GM19328 (cell line): Measurements from ENCODE around the gene ZNHIT3.
"Not testable (repeated sequence)": the region's sequence is repeated elsewhere in the genome, so short reads cannot be mapped to it uniquely, and the experiment has no call there.

Source experiments
- ATAC-seq: cut with Tn5 transposase; IDR thresholded peaks from one replicate; pipeline ENCODE4 v1.9.1; 2021; ENCODE audit warnings: mild to moderate bottlenecking, moderate library complexity; ENCODE audit not compliant: unreplicated experiment

The ZNHIT3 gene

DNA sequence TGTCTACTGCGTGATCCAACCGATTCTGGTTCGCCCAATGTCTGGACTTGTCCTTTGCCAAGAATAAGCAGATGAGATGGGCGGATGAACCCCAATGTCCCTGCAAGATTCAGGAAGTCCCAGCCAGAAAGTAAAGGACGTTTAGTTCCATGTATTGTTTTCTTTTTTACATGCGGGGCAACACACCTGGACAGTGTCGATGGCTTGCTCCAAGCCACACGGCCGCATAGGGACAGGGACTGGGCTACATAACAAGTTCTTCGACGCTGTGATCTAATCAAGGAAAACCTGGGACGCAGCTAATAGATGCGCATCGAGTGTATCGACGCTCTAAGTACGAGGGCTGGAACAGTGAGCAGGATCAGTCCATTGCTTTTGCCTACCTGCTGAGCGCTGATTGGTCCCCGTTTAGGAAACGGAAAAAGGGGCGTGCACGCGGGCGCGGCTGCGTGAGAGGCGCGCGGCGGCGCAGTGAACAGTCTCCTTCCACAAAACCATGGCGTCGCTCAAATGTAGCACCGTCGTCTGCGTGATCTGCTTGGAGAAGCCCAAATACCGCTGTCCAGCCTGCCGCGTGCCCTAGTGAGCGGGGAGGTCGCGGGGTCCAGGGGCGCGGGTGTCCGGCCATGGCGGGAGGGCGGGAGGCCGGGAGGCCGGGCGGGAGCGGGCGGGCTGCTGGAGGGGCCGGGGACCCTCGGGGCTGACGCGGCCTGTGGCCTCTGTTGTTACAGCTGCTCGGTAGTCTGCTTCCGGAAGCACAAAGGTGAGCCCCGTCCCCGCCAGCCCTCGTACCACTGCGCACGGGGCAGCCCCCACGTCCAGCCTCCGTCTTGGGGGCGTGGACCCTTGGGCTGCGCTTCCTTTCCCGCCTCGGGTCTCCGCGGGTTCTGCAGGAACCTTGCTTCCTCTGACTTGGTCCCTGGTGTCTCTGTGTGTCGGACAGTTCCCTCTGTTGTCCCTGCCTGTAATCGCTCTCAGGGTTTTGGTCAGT is at the start of gene ZNHIT3:
TSS of gene ZNHIT3 (plus strand) at position 478 of the 991 bp plus-strand sequence. CDS start at position 497, 19 bp downstream.
- peak; percentile 79 for ATAC-seq

DNA sequence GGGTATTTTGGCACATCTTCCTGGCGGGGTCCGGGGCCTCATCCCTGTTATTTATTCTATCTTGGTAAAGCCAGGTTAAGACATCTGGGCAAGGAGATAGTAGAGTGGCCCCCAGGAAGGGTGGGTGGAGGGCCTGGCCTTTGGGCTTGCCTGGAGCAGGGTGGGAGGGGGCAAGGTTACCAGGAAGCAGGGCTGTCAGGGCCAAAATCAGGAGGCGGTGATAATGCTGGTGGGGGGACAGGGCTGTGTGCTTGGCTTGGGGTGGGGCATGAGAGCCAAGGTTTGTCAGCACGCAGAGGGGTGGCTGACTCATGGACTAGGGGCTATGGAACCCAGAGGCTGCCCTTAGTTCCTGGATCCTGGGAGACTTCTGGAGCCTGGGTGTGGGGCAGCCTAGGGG is 44.7 kb upstream of the ZNHIT3 start:
- ATAC-seq, result not testable (repeated sequence)

DNA sequence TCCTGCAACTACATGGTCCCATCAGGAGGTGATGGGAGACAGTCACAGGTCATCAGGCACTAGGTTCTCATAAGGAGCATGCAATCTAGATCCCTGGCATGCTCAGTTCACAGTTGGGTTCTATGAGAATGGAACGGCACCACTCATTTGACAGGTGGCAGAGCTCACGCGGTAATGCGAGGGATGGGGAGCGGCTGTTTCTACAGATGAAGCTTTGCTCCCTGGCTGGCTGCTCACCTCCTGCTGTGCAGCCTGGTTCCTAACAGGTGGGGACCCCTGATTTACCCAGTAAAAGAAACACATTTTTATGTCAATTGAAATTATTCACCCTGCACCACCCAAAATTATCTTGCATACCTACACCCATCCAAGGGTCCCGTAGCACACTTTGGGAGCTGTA is 42.7 kb upstream of the ZNHIT3 start:
- ATAC-seq, result no peak

DNA sequence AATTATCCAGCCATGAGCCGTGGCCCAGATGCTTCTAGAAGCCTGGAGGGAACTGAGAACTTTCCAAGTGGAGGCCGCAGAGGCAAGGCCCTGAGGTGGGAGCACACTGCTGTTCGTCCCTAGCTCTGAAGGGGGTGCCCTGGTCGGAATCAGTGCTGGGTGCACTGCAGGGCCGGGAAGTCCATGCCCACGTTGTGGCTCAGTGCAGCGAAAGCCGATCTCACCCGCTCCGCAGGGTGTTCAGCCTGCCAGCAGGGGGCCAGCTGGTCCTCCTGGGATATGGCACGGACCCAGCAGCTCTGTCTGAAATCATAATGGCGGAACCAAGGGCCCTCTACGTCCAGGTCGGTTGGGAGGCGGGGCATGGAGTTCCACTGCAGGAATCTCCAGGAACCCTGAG is 36.5 kb upstream of the ZNHIT3 start:
- ATAC-seq, result not testable (repeated sequence)

GRCh38 chr17:36452888-36453287 is 33.6 kb upstream of the ZNHIT3 start:
- not testable (repeated sequence) for ATAC-seq

GRCh38 chr17:36457701-36458100 is 28.8 kb upstream of the ZNHIT3 start:
- ATAC-seq, result not testable (repeated sequence)

GRCh38 chr17:36459045-36459444 is 27.4 kb upstream of the ZNHIT3 start:
- no peak for ATAC-seq

DNA sequence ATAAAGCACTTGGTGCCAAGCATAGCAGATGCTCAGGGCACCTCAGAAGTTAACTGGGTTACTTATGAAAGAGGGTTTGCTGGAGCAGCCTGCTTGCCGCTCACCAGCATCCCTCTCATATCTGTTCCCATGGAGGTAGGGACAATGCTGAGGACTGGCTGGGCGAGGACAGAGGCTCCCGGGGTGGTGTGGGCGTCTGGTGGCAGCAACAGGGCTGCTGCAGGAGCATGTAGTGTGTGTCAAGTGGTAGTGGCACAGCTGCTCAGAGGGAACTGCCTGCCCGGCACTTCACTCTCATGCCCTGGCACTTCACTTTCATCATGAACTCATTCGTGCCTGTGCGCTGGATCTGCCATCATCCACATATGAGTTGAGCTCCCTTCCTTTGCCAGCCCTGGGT is 26.9 kb upstream of the ZNHIT3 start:
- ATAC-seq, result no peak

- ATAC-seq, result no peak
These were observed 26.1 kb upstream of the ZNHIT3 start for GRCh38 chr17:36460265-36460937.

GRCh38 chr17:36461330-36462110 is 25.0 kb upstream of the ZNHIT3 start:
- no peak for ATAC-seq

- ATAC-seq, result no peak
These were observed 22.3 kb upstream of the ZNHIT3 start for GRCh38 chr17:36463916-36464764.

GRCh38 chr17:36464765-36465088 is 21.8 kb upstream of the ZNHIT3 start:
- ATAC-seq, result no peak

GRCh38 chr17:36468903-36469635 is 17.4 kb upstream of the ZNHIT3 start:
- ATAC-seq, result no peak

DNA sequence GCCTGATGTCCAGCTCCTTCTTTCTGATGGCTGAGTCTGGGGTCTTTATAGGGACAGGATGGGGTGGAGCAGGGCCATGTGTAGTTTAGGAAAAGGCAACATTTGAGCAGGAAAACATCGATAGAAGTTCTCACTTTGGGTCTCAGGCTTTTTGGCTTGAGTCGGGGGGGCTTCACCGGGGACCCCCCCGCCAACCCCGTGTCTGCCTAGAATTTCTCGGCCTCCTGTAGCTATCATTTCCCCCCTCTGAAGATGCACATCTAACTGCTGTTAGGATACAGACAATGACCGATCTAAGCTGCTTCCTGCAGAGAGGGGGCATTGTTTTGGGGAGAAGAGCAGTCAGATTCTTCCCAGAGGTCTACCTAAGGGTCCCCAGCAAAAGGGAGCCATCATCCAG is 16.7 kb upstream of the ZNHIT3 start:
- no peak for ATAC-seq

GRCh38 chr17:36470499-36470898 is 16.0 kb upstream of the ZNHIT3 start:
- no peak for ATAC-seq

GRCh38 chr17:36474571-36474970 is 11.9 kb upstream of the ZNHIT3 start:
- no peak for ATAC-seq

DNA sequence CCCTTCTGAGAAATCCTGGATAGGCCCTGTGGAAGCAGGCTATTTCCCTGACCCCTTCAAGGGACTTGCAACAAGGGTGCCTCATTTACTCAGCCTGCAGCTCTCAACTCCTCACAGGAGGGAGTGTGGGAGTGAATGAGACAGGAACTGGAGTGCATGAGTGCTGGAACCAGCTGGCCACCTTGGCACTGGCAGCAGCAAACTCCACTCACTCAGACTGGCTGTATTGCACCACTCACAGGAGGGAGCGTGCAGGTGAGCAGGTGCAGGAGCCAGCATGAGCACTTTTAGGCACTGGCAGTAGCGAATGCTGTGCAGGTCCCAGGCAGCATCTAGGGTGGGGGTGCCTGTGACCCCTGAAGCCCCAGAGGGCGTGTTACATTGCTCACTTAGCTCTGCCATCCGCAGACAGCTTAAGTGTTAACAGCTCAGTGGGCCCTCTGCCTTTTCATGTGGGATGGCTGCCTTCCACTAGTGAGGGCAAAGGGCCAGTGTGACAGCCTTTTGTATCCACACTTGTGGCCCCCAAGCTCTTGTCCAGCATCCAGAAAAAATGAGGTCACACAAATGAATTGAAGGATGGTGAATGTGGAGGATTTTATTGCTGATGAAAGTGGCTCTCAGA is 11.0 kb upstream of the ZNHIT3 start:
- ATAC-seq, result no peak

DNA sequence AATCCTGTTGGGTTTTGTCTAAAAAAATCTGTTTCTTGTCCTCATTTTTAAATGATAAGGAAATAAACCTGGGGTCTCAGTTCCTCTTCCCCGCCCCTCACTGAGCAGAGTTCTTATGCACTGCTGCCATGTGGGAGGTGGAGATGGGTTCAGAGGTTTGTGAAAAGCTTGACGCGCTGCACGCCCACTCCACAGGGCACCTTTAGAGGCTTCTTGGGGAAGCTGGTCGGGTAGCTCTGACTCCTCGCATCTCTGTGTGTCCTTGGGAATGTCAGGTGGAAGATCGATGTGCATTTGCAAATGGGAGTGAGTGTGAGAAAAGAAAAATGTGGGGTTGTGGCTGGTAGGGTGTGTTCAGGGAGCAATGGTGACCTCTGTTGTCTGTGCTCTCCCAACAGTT is 4.7 kb upstream of the ZNHIT3 start:
- ATAC-seq, result no peak
